SK-N-MC (cell line): ENCODE measurements around the gene ITPA.

Experiments used
- EZH2 ChIP-seq: fragments of 200-600 bp; sonication (generic); IDR thresholded peaks from one replicate; pipeline ENCODE4 v1.6.1; 2017; ENCODE audit warnings: antibody characterized with exemption
- POLR2AphosphoS5 ChIP-seq: IDR thresholded peaks from 2 replicates; pipeline ENCODE4 v1.6.1; 2012; ENCODE audit warnings: mild to moderate bottlenecking, low read depth, low read length, borderline replicate concordance

DNA sequence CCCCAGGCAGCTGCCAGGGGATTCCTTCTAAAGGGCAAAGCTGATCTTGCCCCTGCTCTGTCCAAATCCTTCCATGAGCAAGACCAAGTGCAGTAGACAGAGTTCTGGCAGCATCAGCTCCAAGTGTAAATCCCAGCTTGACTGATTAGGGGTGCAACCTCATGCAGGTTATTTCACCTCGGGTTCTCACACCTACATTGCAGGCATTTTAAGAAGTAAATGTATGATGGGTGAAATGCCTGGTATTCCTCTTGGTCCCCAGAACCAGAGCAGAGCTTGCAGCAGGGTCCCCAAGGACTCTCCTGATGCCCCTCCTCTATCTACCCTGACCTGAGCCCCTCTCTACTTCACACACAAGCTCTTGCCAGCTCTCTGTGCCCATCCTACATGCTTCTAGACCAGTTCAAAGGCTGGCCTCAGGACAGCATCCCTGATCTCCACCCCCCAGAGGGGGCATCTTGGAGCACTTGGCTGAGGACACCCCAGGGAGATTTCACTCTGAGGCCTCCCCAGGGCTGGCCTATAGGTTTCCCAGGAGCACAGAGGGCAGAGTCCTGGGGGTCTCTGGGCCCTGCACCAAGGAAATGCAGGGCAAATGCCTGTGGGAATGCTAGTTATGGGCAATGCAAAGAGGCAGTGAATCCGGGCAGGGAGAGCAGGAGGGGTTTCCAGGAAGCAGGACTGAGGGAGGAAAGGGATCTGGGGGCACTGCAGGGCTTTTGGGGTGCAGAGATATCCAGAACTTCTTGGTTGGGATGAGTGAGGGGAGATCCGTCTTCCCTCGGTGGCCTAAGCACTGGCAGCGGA, 37.0 kb upstream of the ITPA start:
- TF ChIP-seq EZH2 (no peak), POLR2AphosphoS5 (no peak)
